Breast epithelium (tissue), 3 donors: ENCODE data around the gene MDN1.

ENCODE experiments used
- CTCF ChIP-seq, 3 donors: fragments of 450-650 bp; IDR thresholded peaks; one replicate each; pipeline ENCODE4 v1.5.1; 2016 to 2017; ENCODE audit warnings: antibody characterized with exemption in 3 of 3, mild to moderate bottlenecking in 3 of 3, moderate library complexity in 3 of 3
- POLR2A ChIP-seq: fragments of 450-650 bp; IDR thresholded peaks from one replicate; pipeline ENCODE4 v1.6.1; 2016; ENCODE audit warnings: antibody characterized with exemption, mild to moderate bottlenecking, moderate library complexity

- TF ChIP-seq CTCF (IDR thresholded peaks at IDR 0.05) (no peak), POLR2A (no peak)
Observed at GRCh38 chr6:89688328-89688727, 131.3 kb downstream of the MDN1 start.
